Karpas-422 (cell line): ENCODE results near the gene DUSP18. TPM values are rescaled to one million over a fixed set of nuclear protein-coding genes. Genes with fewer than 3 reads are reported as not detected.

Source experiments
- total RNA-seq: library from RNA; depleted of rRNA; stranded (reverse); fragments of >200 nt; shearing (Covaris generic); gene quantifications from 2 replicates; pipeline ENCODE4 v1.2.3, GENCODE V29; 2014; ENCODE audit warnings: low replicate concordance; rRNA removed

Gene DUSP18
- total RNA-seq, 1 experiment from 2014 or later, result 11.2 TPM

Other genes starting within 250 kb of the DUSP18 start
- gene MTFP1, start 242.1 kb downstream of the DUSP18 start, total RNA-seq, result 69.4 and 120 TPM in 2 replicates
- not detected in 2 replicates for gene SEC14L3, start 195.9 kb downstream of the DUSP18 start, total RNA-seq
- gene SEC14L4, start 162.2 kb downstream of the DUSP18 start, total RNA-seq, result not detected in 2 replicates
- gene SEC14L6, start 121.1 kb downstream of the DUSP18 start, total RNA-seq, result not detected in 2 replicates
- not detected in 2 replicates for gene GAL3ST1, start 93.2 kb downstream of the DUSP18 start, total RNA-seq
- gene PES1, start 76.0 kb downstream of the DUSP18 start, total RNA-seq, result 93.6 and 110 TPM in 2 replicates
- 0.18 and 0.93 TPM in 2 replicates for gene TCN2, start 60.7 kb downstream of the DUSP18 start, total RNA-seq
- 0.97 and 1.2 TPM in 2 replicates for gene SLC35E4, start 32.1 kb downstream of the DUSP18 start, total RNA-seq
- 0.07 and 0.14 TPM in 2 replicates for gene OSBP2, start 27.0 kb upstream of the DUSP18 start, total RNA-seq